Neuronal stem cell (in vitro differentiated cells): ENCODE data around the gene MTRFR.

Source experiments
- DNase-seq: peaks from one replicate; pipeline ENCODE4 v3.0.0-alpha.2; 2013; ENCODE audit warnings: low spot score
- H2AFZ ChIP-seq: one replicate; pipeline ENCODE4 v1.6.1; 2013; ENCODE audit warnings: mild to moderate bottlenecking, low read length, inconsistent platforms
- H2AK5ac ChIP-seq: 2 replicates; pipeline ENCODE4 v1.6.1; 2013; ENCODE audit warnings: low read depth, mild to moderate bottlenecking, inconsistent platforms, low read length, moderate library complexity, mixed read lengths
- H2BK120ac ChIP-seq: 2 replicates; pipeline ENCODE4 v1.6.1; 2013; ENCODE audit warnings: low read depth, mild to moderate bottlenecking, inconsistent platforms, low read length, moderate library complexity, mixed read lengths
- H2BK12ac ChIP-seq: one replicate; pipeline ENCODE4 v1.6.1; 2013; ENCODE audit warnings: low read length, inconsistent platforms
- H2BK15ac ChIP-seq: 2 replicates; pipeline ENCODE4 v1.6.1; 2013; ENCODE audit warnings: mild to moderate bottlenecking, low read length, inconsistent platforms, mixed read lengths
- H2BK5ac ChIP-seq: one replicate; pipeline ENCODE4 v1.6.1; 2013; ENCODE audit warnings: inconsistent platforms, mild to moderate bottlenecking, low read length, moderate library complexity
- H3K14ac ChIP-seq: one replicate; pipeline ENCODE4 v1.6.1; 2013; ENCODE audit warnings: low read length, inconsistent platforms
- H3K18ac ChIP-seq: 2 replicates; pipeline ENCODE4 v1.6.1; 2013; ENCODE audit warnings: low read length, inconsistent platforms
- H3K23ac ChIP-seq: 2 replicates; pipeline ENCODE4 v1.6.1; 2013; ENCODE audit warnings: low read depth, mild to moderate bottlenecking, mixed read lengths, low read length, inconsistent platforms; ENCODE audit not compliant: poor library complexity
- H3K27ac ChIP-seq: replicated peaks from 3 replicates; pipeline ENCODE4 v1.5.1; 2013; ENCODE audit warnings: low read length, inconsistent platforms
- H3K27me3 ChIP-seq, 3 experiments: 2 replicates each; pipeline ENCODE4 v1.6.1; 2013; ENCODE audit warnings: low read length in 3 of 3, mild to moderate bottlenecking in 2 of 3, inconsistent platforms in 1 of 3, low read depth in 1 of 3, mixed read lengths in 1 of 3, moderate library complexity in 1 of 3; ENCODE audit not compliant: control insufficient read depth in 3 of 3, insufficient read depth in 3 of 3
- H3K36me3 ChIP-seq, 2 donors: replicated peaks in 1 of 2; 2 replicates each; pipeline ENCODE4 v1.6.1; 2013; ENCODE audit warnings: low read length in 2 of 2; ENCODE audit not compliant: control insufficient read depth in 2 of 2, insufficient read depth in 2 of 2
- H3K4ac ChIP-seq: 2 replicates; pipeline ENCODE4 v1.6.1; 2013; ENCODE audit warnings: inconsistent platforms, mild to moderate bottlenecking, low read length, moderate library complexity
- H3K4me1 ChIP-seq, 2 donors: 1 replicate in 1 of 2; 2 replicates in 1 of 2; pipeline ENCODE4 v1.6.1; 2013; ENCODE audit warnings: low read length in 2 of 2, low read depth in 1 of 2; ENCODE audit not compliant: control insufficient read depth in 2 of 2, insufficient read depth in 1 of 2
- H3K4me2 ChIP-seq: one replicate; pipeline ENCODE4 v1.6.1; 2013; ENCODE audit warnings: mild to moderate bottlenecking, low read length, inconsistent platforms; ENCODE audit not compliant: insufficient read depth, poor library complexity, severe bottlenecking
- H3K4me3 ChIP-seq, 2 donors: 2 replicates each; pipeline ENCODE4 v1.5.1; 2013; ENCODE audit warnings: low read length in 2 of 2, mild to moderate bottlenecking in 2 of 2, inconsistent platforms in 1 of 2, moderate library complexity in 1 of 2
- H3K79me1 ChIP-seq: one replicate; pipeline ENCODE4 v1.6.1; 2013; ENCODE audit warnings: low read depth, mild to moderate bottlenecking, inconsistent platforms, low read length, moderate library complexity
- H3K9ac ChIP-seq: one replicate; pipeline ENCODE4 v1.6.1; 2013; ENCODE audit warnings: mild to moderate bottlenecking, low read depth, low read length, inconsistent platforms; ENCODE audit not compliant: poor library complexity
- H3K9me3 ChIP-seq, 2 donors: replicated peaks in 1 of 2; 2 replicates each; pipeline versions ENCODE3 to v1.6.1; 2013; ENCODE audit warnings: low read length in 2 of 2, mild to moderate bottlenecking in 2 of 2, inconsistent platforms in 1 of 2, low read depth in 1 of 2, mixed read lengths in 1 of 2, moderate library complexity in 1 of 2; ENCODE audit not compliant: control insufficient read depth in 2 of 2, insufficient read depth in 1 of 2
- H4K8ac ChIP-seq: one replicate; pipeline ENCODE4 v1.6.1; 2013; ENCODE audit warnings: low read depth, mild to moderate bottlenecking, inconsistent platforms, low read length, moderate library complexity
- H4K91ac ChIP-seq: one replicate; pipeline ENCODE4 v1.6.1; 2013; ENCODE audit warnings: low read length, low read depth, mild to moderate bottlenecking, inconsistent platforms; ENCODE audit not compliant: poor library complexity
- WGBS, 2 donors: extraction: QIAGEN DNeasy Blood & Tissue Kit; methylation state at CpG; one replicate each; pipeline ENCODE4 v1.1.7; 2013; ENCODE audit warnings: missing lambda C conversion rate in 2 of 2, mixed read lengths in 1 of 2; ENCODE audit not compliant: insufficient read length in 2 of 2, insufficient replicate concordance in 1 of 2; ENCODE audit errors: extremely low coverage in 2 of 2; 5-methylcytosine and 5-hydroxymethylcytosine counted together

The MTRFR gene

GRCh38 chr12:123265851-123266678 is 32.8 kb downstream of the MTRFR start:
- WGBS, 2 donors: no CpG with 5 or more reads among the region's 35 CpGs
- Histone ChIP-seq H3K4me2 (no peak overlapping the region), H3K9me3 (peaks cover 0 to 6% of the 10 kb centered on the region in 2 donors), H2AK5ac (no peak overlapping the region), H3K79me1 (peaks cover 32% of the 10 kb centered on the region), H3K14ac (no peak overlapping the region), H2BK5ac (peak overlapping the region; percentile 3), H3K27me3 (no peaks in the 10 kb centered on the region), H2BK15ac (no peak overlapping the region), H3K4ac (no peak overlapping the region), H3K4me3 (no peak overlapping the region), H3K18ac (peak overlapping the region; percentile 56), H4K8ac (no peak overlapping the region), H3K36me3 (peaks cover 47 to 76% of the 10 kb centered on the region in 2 donors), H3K4me1 (peaks cover 10 to 14% of the 10 kb centered on the region in 2 donors), H3K9ac (peak overlapping the region; percentile 83), H2BK120ac (no peak overlapping the region), H4K91ac (no peak overlapping the region), H2AFZ (no peak overlapping the region), H3K23ac (peak overlapping the region; percentile 55), H3K27ac (no peak overlapping the region), H2BK12ac (no peak overlapping the region)
- no peak for DNase-seq

GRCh38 chr12:123266679-123267277 is 33.5 kb downstream of the MTRFR start:
- no CpG with 5 or more reads among the region's 19 CpGs for WGBS, 2 donors
- Histone ChIP-seq H2AFZ (no peak overlapping the region), H3K23ac (no peak overlapping the region), H3K79me1 (peaks cover 32% of the 10 kb centered on the region), H3K9me3 (no peaks in the 10 kb centered on the region), H3K36me3 (peaks cover 44 to 68% of the 10 kb centered on the region in 2 donors), H3K14ac (no peak overlapping the region), H2BK15ac (no peak overlapping the region), H3K27ac (no peak overlapping the region), H3K4ac (no peak overlapping the region), H3K18ac (no peak overlapping the region), H2AK5ac (peak overlapping the region; percentile 31), H3K4me1 (peaks cover 10 to 14% of the 10 kb centered on the region in 2 donors), H3K9ac (peak overlapping the region; percentile 61), H2BK12ac (no peak overlapping the region), H2BK120ac (no peak overlapping the region), H3K4me3 (no peak overlapping the region), H4K91ac (no peak overlapping the region), H2BK5ac (no peak overlapping the region), H3K27me3 (no peaks in the 10 kb centered on the region), H3K4me2 (no peak overlapping the region), H4K8ac (no peak overlapping the region)
- no peak for DNase-seq

GRCh38 chr12:123267335-123267920 is 34.2 kb downstream of the MTRFR start:
- H3K27ac ChIP-seq: peak overlapping the region; percentile 20

More at GRCh38 chr12:123267335-123267920, 34.2 kb downstream of the MTRFR start:
- H2BK5ac ChIP-seq: no peak overlapping the region
- H3K27me3 ChIP-seq: no peaks in the 10 kb centered on the region
- H3K9me3 ChIP-seq: no peaks in the 10 kb centered on the region
- H3K4me3 ChIP-seq: no peak overlapping the region
- no peak overlapping the region for H4K8ac ChIP-seq
- no peak overlapping the region for H2AFZ ChIP-seq
- WGBS, 2 donors: no CpG with 5 or more reads among the region's 7 CpGs
- H3K23ac ChIP-seq: peak overlapping the region; percentile 85
- peaks cover 32% of the 10 kb centered on the region for H3K79me1 ChIP-seq
- peak overlapping the region; percentile 46 for H2BK12ac ChIP-seq
- H3K18ac ChIP-seq: no peak overlapping the region
- no peak overlapping the region for H3K9ac ChIP-seq
- H4K91ac ChIP-seq: no peak overlapping the region
- no peak overlapping the region for H3K14ac ChIP-seq
- DNase-seq: no peak
- peaks cover 39 to 62% of the 10 kb centered on the region in 2 donors for H3K36me3 ChIP-seq
- peaks cover 10 to 14% of the 10 kb centered on the region in 2 donors for H3K4me1 ChIP-seq
- H2BK120ac ChIP-seq: peak overlapping the region; percentile 28
- H3K4me2 ChIP-seq: no peak overlapping the region
- peak overlapping the region; percentile 98 for H2BK15ac ChIP-seq
- peak overlapping the region; percentile 100 for H2AK5ac ChIP-seq
- H3K4ac ChIP-seq: no peak overlapping the region
